Measurements from ENCODE around the gene CYP39A1. TPM values are rescaled to one million over a fixed set of nuclear protein-coding genes. Genes with fewer than 3 reads are reported as not detected.

CYP39A1 gene
- total RNA-seq, 1 experiment from 2014 or later = 0.54 TPM

DNA sequence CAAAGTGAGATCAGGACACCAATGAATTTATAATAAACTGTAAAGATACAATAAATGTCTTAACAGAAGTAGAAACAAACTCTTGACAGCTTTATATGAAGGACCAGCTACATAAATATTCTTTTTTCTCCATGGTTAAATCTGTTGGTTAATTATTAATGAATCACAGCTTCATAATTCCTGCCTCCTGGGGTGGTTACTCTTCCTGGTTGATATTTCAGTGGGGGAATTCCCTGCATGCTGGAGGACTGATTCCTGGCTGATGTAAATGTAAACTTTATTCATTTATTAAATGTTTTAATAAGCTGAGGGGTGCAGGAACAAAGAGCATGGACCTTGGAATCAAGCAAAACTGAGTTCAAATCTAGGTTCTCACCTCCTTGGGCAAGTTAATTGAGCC is 145.2 kb downstream of the CYP39A1 start:
- RAD21 ChIA-PET (ENCODE audit: low non-redundant PET in 1 of 2, low total read pairs in 2 of 2, uncharacterized antibody in 2 of 2, unreplicated experiment in 2 of 2) = no interaction called here
- DNase-seq (ENCODE audit: low read depth, low spot score) (no peak), ATAC-seq (no peak)
- Histone ChIP-seq H3K4me1 (ENCODE audit: control insufficient read depth in 1 of 2, insufficient read depth in 2 of 2, low read length in 2 of 2) (no peaks in the 10 kb centered on the region), H3K27me3 (ENCODE audit: insufficient read depth, low read length) (no peaks in the 10 kb centered on the region), H3K4me3 (replicated peaks in 1 of 2; ENCODE audit: low read depth in 1 of 2, low read length in 2 of 2) (no peak overlapping the region), H3K9ac (ENCODE audit: low read length) (no peak overlapping the region), H3K9me2 (ENCODE audit: insufficient read depth) (no peaks in the 10 kb centered on the region), H3K27ac (ENCODE audit: low read depth, low read length) (no peak overlapping the region), H3K79me2 (ENCODE audit: insufficient read depth, low read length) (no peaks in the 10 kb centered on the region), H4K20me1 (ENCODE audit: insufficient read depth) (no peaks in the 10 kb centered on the region), H3K9me3 (ENCODE audit: control insufficient read depth in 1 of 2, insufficient read depth in 1 of 2, low read depth in 1 of 2, low read length in 2 of 2) (no peaks in the 10 kb centered on the region), H3K36me3 (ENCODE audit: control insufficient read depth in 1 of 2, insufficient read depth in 2 of 2, low read length in 2 of 2) (no peaks in the 10 kb centered on the region), H2AFZ (ENCODE audit: low read depth, low read length, poor library complexity, severe bottlenecking) (no peak overlapping the region), H3K4me2 (ENCODE audit: low read length) (no peak overlapping the region)
- TF ChIP-seq REST (IDR thresholded peaks at IDR 0.05; ENCODE audit: low read depth) (no peak), EGR1 (IDR thresholded peaks at IDR 0.05; ENCODE audit: low read depth) (no peak), ATF3 (IDR thresholded peaks at IDR 0.05) (no peak), EZH2phosphoT487 (IDR thresholded peaks at IDR 0.05; ENCODE audit: borderline replicate concordance) (no peak), CBX3 (IDR thresholded peaks at IDR 0.05; ENCODE audit: low read depth) (no peak), FOSL1 (IDR thresholded peaks at IDR 0.05; ENCODE audit: low read depth) (no peak), MAX (IDR thresholded peaks at IDR 0.05) (no peak), ZFX (IDR thresholded peaks at IDR 0.05) (no peak), POLR2A (IDR thresholded peaks at IDR 0.05; ENCODE audit: borderline replicate concordance, extremely low read depth, insufficient read depth, insufficient read length) (no peak), SP1 (IDR thresholded peaks at IDR 0.05; ENCODE audit: low read depth) (no peak), ZNF274 (IDR thresholded peaks at IDR 0.05; ENCODE audit: low read depth, low read length) (no peak), JUND (IDR thresholded peaks at IDR 0.05) (no peak), SRF (IDR thresholded peaks at IDR 0.05; ENCODE audit: low read depth) (no peak), EZH2 (IDR thresholded peaks at IDR 0.05) (no peak), TCF7L2 (IDR thresholded peaks at IDR 0.05; ENCODE audit: borderline replicate concordance, extremely low read depth, insufficient read depth, insufficient read length) (no peak), RAD21 (IDR thresholded peaks at IDR 0.05; ENCODE audit: low read depth) (no peak), YY1 (IDR thresholded peaks at IDR 0.05; ENCODE audit: extremely low read depth, insufficient replicate concordance, low read depth, low read length) (no peak), POLR2AphosphoS5 (IDR thresholded peaks at IDR 0.05; ENCODE audit: low read depth, low read length) (no peak)
- TF ChIP-seq, protein P1, sequence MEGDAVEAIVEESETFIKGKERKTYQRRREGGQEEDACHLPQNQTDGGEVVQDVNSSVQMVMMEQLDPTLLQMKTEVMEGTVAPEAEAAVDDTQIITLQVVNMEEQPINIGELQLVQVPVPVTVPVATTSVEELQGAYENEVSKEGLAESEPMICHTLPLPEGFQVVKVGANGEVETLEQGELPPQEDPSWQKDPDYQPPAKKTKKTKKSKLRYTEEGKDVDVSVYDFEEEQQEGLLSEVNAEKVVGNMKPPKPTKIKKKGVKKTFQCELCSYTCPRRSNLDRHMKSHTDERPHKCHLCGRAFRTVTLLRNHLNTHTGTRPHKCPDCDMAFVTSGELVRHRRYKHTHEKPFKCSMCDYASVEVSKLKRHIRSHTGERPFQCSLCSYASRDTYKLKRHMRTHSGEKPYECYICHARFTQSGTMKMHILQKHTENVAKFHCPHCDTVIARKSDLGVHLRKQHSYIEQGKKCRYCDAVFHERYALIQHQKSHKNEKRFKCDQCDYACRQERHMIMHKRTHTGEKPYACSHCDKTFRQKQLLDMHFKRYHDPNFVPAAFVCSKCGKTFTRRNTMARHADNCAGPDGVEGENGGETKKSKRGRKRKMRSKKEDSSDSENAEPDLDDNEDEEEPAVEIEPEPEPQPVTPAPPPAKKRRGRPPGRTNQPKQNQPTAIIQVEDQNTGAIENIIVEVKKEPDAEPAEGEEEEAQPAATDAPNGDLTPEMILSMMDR (IDR thresholded peaks at IDR 0.05 in 2 of 3, conservative IDR thresholded peaks at IDR 0.05 in 1 of 3; ENCODE audit: borderline replicate concordance in 1 of 3, insufficient read depth in 1 of 3, low read depth in 2 of 3, low read length in 2 of 3) = no peak
- no TSS peak for BruUV-seq (replicated peaks)
- intact Hi-C loops (cut with micrococcal nuclease) = no loop called here
- CTCF ChIA-PET = no interaction called here
- POLR2A ChIA-PET = no interaction called here
